HEK293 (cell line): ENCODE measurements around the gene P2RY11.
A peak's percentile ranks its signal among the peaks of the same experiment; 100 is the strongest.

Experiments
- CTCF ChIA-PET: fragments of 350-600 bp; formaldehyde crosslinking; extraction: SDS; loops from one replicate; lab custom pipeline; 2021; ENCODE audit warnings: antibody characterized with exemption; lab: Yijun Ruan, JAX
- POLR2A ChIA-PET: fragments of 300-600 bp; formaldehyde crosslinking; extraction: SDS; loops from one replicate; lab custom pipeline; 2020; ENCODE audit warnings: antibody characterized with exemption, inconsistent platforms; lab: Yijun Ruan, JAX
- H3K27ac ChIP-seq: fragments of 200-500 bp; sonication (Bioruptor generic); 2 replicates; pipeline ENCODE4 v1.5.1; 2014; ENCODE audit warnings: low read depth, low read length, control low read depth, inconsistent platforms; ENCODE audit errors: extremely low read depth
- H3K36me3 ChIP-seq, 2 experiments: fragments of 200-500 bp in 1 of 2; sonication (Bioruptor generic) in 1 of 2; 1 replicate in 1 of 2; 2 replicates in 1 of 2; pipeline ENCODE4 v1.5.1; 2014 to 2017; ENCODE audit warnings: inconsistent platforms in 2 of 2, low read length in 2 of 2; ENCODE audit not compliant: control insufficient read depth in 2 of 2, insufficient read depth in 1 of 2
- H3K4me1 ChIP-seq: fragments of 200-500 bp; sonication (Bioruptor generic); 2 replicates; pipeline ENCODE4 v1.5.1; 2014; ENCODE audit warnings: mild to moderate bottlenecking, low read length, inconsistent platforms; ENCODE audit not compliant: control insufficient read depth, insufficient read depth
- H3K4me3 ChIP-seq: 2 replicates; pipeline ENCODE4 v1.5.1; 2011; ENCODE audit warnings: low read depth, mild to moderate bottlenecking, control low read depth, low read length, moderate library complexity
- H3K9me3 ChIP-seq: fragments of 200-500 bp; sonication (Bioruptor generic); 2 replicates; pipeline ENCODE4 v1.5.1; 2014; ENCODE audit warnings: low read depth, low read length, inconsistent platforms; ENCODE audit not compliant: control insufficient read depth, insufficient read depth
- EGR2 ChIP-seq: fragments of 450-650 bp; formaldehyde crosslinking; IDR thresholded peaks from 2 replicates; pipeline ENCODE4 v1.5.1; 2016; ENCODE audit warnings: low read depth, missing biosample characterization, missing genetic modification characterization
- GLI2 ChIP-seq: fragments of 450-650 bp; formaldehyde crosslinking; IDR thresholded peaks from 2 replicates; pipeline ENCODE4; 2017; ENCODE audit warnings: missing biosample characterization, missing genetic modification characterization, low read depth, borderline replicate concordance
- SCRT2 ChIP-seq: fragments of 450-650 bp; formaldehyde crosslinking; IDR thresholded peaks from 2 replicates; pipeline ENCODE4 v1.5.1; 2016; ENCODE audit warnings: missing biosample characterization, missing genetic modification characterization
- YY2 ChIP-seq: fragments of 450-650 bp; formaldehyde crosslinking; IDR thresholded peaks from 2 replicates; pipeline ENCODE4 v1.5.1; 2016; ENCODE audit warnings: missing biosample characterization, missing genetic modification characterization
- ZNF112 ChIP-seq: fragments of 450-650 bp; formaldehyde crosslinking; IDR thresholded peaks from 2 replicates; pipeline ENCODE4 v1.5.0; 2017; ENCODE audit warnings: missing biosample characterization, missing genetic modification characterization
- ZNF140 ChIP-seq: fragments of 450-650 bp; formaldehyde crosslinking; IDR thresholded peaks from 2 replicates; pipeline ENCODE4 v1.5.1; 2016; ENCODE audit warnings: missing biosample characterization, missing genetic modification characterization
- ZNF148 ChIP-seq: fragments of 450-650 bp; formaldehyde crosslinking; IDR thresholded peaks from 2 replicates; pipeline ENCODE4 v1.5.0; 2017; ENCODE audit warnings: missing biosample characterization, missing genetic modification characterization, borderline replicate concordance
- ZNF169 ChIP-seq: fragments of 450-650 bp; formaldehyde crosslinking; IDR thresholded peaks from 2 replicates; pipeline ENCODE4 v1.5.1; 2016; ENCODE audit warnings: missing biosample characterization, missing genetic modification characterization
- ZNF18 ChIP-seq: fragments of 450-650 bp; formaldehyde crosslinking; IDR thresholded peaks from 2 replicates; pipeline ENCODE4 v1.5.1; 2016; ENCODE audit warnings: missing biosample characterization, missing genetic modification characterization
- ZNF302 ChIP-seq: fragments of 450-650 bp; formaldehyde crosslinking; IDR thresholded peaks from 2 replicates; pipeline ENCODE4 v1.5.1; 2016; ENCODE audit warnings: missing biosample characterization, missing genetic modification characterization, low read depth
- ZNF335 ChIP-seq: fragments of 450-650 bp; formaldehyde crosslinking; conservative IDR thresholded peaks from 2 replicates; pipeline ENCODE4 v1.5.1; 2016; ENCODE audit warnings: missing biosample characterization, missing genetic modification characterization
- ZNF341 ChIP-seq: fragments of 450-650 bp; formaldehyde crosslinking; IDR thresholded peaks from 2 replicates; pipeline ENCODE4; 2016; ENCODE audit warnings: low read depth, missing biosample characterization, missing genetic modification characterization
- ZNF48 ChIP-seq: fragments of 450-650 bp; formaldehyde crosslinking; IDR thresholded peaks from 2 replicates; pipeline ENCODE4 v1.5.1; 2016; ENCODE audit warnings: missing biosample characterization, missing genetic modification characterization
- ZNF518A ChIP-seq: fragments of 450-650 bp; formaldehyde crosslinking; conservative IDR thresholded peaks from 2 replicates; pipeline ENCODE4 v1.5.1; 2016; ENCODE audit warnings: low read depth, missing biosample characterization, missing genetic modification characterization
- ZNF544 ChIP-seq: fragments of 450-650 bp; formaldehyde crosslinking; IDR thresholded peaks from 2 replicates; pipeline ENCODE4 v1.5.0; 2017; ENCODE audit warnings: missing biosample characterization, missing genetic modification characterization
- ZNF561 ChIP-seq: fragments of 450-650 bp; IDR thresholded peaks from 2 replicates; pipeline ENCODE4 v1.5.1; 2018; ENCODE audit warnings: missing biosample characterization, missing genetic modification characterization, borderline replicate concordance
- ZNF600 ChIP-seq: fragments of 450-650 bp; formaldehyde crosslinking; IDR thresholded peaks from 2 replicates; pipeline ENCODE4 v1.5.1; 2016; ENCODE audit warnings: missing biosample characterization, missing genetic modification characterization
- ZNF658 ChIP-seq: fragments of 450-650 bp; formaldehyde crosslinking; IDR thresholded peaks from 2 replicates; pipeline ENCODE4; 2016; ENCODE audit warnings: missing biosample characterization, missing genetic modification characterization
- ZNF677 ChIP-seq: fragments of 450-650 bp; IDR thresholded peaks from 2 replicates; pipeline ENCODE4 v1.5.0; 2018; ENCODE audit warnings: missing biosample characterization, mild to moderate bottlenecking, missing genetic modification characterization, moderate library complexity
- ZNF707 ChIP-seq: fragments of 450-650 bp; formaldehyde crosslinking; IDR thresholded peaks from 2 replicates; pipeline ENCODE4 v1.5.1; 2016; ENCODE audit warnings: missing biosample characterization, missing genetic modification characterization

P2RY11 gene

GRCh38 chr19:10107254-10107653 is 4.2 kb upstream of the P2RY11 start:
- POLR2A ChIA-PET, result interaction anchor here (2.1 kb wide), 1 partner anchor 11 kb away, joined by 26 read pairs; no protein-coding TSS in a partner anchor

GRCh38 chr19:10107817-10108367 is 3.6 kb upstream of the P2RY11 start:
- H3K4me1 ChIP-seq, result no peaks in the 10 kb centered on the region
- H3K36me3 ChIP-seq, result peaks cover 14 to 52% of the 10 kb centered on the region in 2 experiments; a peak in 2 of 3 replicates
- H3K4me3 ChIP-seq, result no peak overlapping the region
- POLR2A ChIA-PET, result interaction anchor here (0.7 to 1.0 kb wide), 3 partner anchors 9 to 341 kb away, joined by 3 to 5 read pairs (median 4); no protein-coding TSS in a partner anchor
- CTCF ChIA-PET, result interaction anchor here (0.9 to 1.8 kb wide), 6 partner anchors 8 to 177 kb away, joined by 3 to 7 read pairs (median 4); no protein-coding TSS in a partner anchor
- H3K9me3 ChIP-seq, result no peaks in the 10 kb centered on the region
- H3K27ac ChIP-seq, result no peak overlapping the region
- no peak for TF ChIP-seq ZNF518A (tag by site-specific recombination)
- no peak for TF ChIP-seq ZNF600 (tag by site-specific recombination)
- no peak for TF ChIP-seq ZNF112 (tag by site-specific recombination)
- no peak for TF ChIP-seq GLI2 (tag by site-specific recombination)
- TF ChIP-seq ZNF341 (tag by site-specific recombination), result no peak
- no peak for TF ChIP-seq ZNF48 (tag by site-specific recombination)
- no peak for TF ChIP-seq ZNF335 (tag by site-specific recombination)
- TF ChIP-seq ZNF169 (tag by site-specific recombination), result no peak
- no peak for TF ChIP-seq ZNF302 (tag by site-specific recombination)

More at GRCh38 chr19:10107254-10107653, 4.2 kb upstream of the P2RY11 start:
- Histone ChIP-seq H3K36me3 (peaks cover 14 to 51% of the 10 kb centered on the region in 2 experiments; a peak in 2 of 3 replicates), H3K4me3 (peak overlapping the region; percentile 93), H3K9me3 (no peaks in the 10 kb centered on the region), H3K4me1 (no peaks in the 10 kb centered on the region), H3K27ac (peak overlapping the region; percentile 65; the same call in 1 of the 2 replicates)
- CTCF ChIA-PET, result interaction anchor here (0.9 to 1.8 kb wide), 5 partner anchors 7 to 177 kb away, joined by 3 to 7 read pairs (median 4); no protein-coding TSS in a partner anchor
- no peak for TF ChIP-seq YY2 (tag by site-specific recombination)
- no peak for TF ChIP-seq ZNF148
- TF ChIP-seq ZNF544 (tag by site-specific recombination), result no peak
- no peak for TF ChIP-seq ZNF658
- no peak for TF ChIP-seq ZNF140 (tag by site-specific recombination)
- TF ChIP-seq ZNF707, result no peak
- TF ChIP-seq ZNF677 (tag by site-specific recombination), result no peak
- no peak for TF ChIP-seq ZNF18 (tag by site-specific recombination)
- TF ChIP-seq ZNF561 (tag by site-specific recombination), result no peak
- TF ChIP-seq SCRT2 (tag by site-specific recombination), result no peak
- TF ChIP-seq EGR2 (tag by site-specific recombination), result no peak
